ENCODE results near the gene ZNF282.

DNA sequence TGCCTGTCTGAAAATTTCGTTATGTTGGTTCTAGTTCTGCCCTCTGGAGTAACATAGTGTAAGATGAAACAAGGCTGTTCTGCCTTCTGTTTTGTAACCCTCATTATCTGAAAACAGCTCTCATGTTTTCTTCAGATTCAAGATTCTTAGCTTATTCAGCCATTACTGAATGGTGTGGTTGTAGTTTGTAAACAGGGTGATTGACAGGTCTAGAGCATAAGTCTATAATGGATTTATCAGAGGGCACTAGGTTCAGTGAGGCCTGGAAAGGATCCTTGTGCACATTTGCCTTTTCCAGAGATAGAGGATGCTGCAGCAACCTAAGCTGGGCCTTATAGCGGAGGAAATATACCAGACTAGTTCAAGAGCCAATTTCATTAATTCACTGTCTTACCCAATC is 42.0 kb upstream of the ZNF282 start:
- TF ChIP-seq, protein P1, sequence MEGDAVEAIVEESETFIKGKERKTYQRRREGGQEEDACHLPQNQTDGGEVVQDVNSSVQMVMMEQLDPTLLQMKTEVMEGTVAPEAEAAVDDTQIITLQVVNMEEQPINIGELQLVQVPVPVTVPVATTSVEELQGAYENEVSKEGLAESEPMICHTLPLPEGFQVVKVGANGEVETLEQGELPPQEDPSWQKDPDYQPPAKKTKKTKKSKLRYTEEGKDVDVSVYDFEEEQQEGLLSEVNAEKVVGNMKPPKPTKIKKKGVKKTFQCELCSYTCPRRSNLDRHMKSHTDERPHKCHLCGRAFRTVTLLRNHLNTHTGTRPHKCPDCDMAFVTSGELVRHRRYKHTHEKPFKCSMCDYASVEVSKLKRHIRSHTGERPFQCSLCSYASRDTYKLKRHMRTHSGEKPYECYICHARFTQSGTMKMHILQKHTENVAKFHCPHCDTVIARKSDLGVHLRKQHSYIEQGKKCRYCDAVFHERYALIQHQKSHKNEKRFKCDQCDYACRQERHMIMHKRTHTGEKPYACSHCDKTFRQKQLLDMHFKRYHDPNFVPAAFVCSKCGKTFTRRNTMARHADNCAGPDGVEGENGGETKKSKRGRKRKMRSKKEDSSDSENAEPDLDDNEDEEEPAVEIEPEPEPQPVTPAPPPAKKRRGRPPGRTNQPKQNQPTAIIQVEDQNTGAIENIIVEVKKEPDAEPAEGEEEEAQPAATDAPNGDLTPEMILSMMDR (conservative IDR thresholded peaks at IDR 0.05; ENCODE audit: low read depth, low read length), result no peak
- TF ChIP-seq EZH2 (IDR thresholded peaks at IDR 0.05; ENCODE audit: borderline replicate concordance, low read depth, low read length, poor library complexity, severe bottlenecking), result no peak

All from A673 (cell line).